ENCODE measurements around the gene TSPAN18.

GRCh38 chr11:44940404-44940803 is 213.6 kb downstream of the TSPAN18 start:
- TF ChIP-seq CTCF (IDR thresholded peaks at IDR 0.05) (no peak), POLR2A (IDR thresholded peaks at IDR 0.05) (no peak)

All from vagina (tissue), 2 donors.